Measurements from ENCODE around the gene FBXO3. TPM values are rescaled to one million over a fixed set of nuclear protein-coding genes. Genes with fewer than 3 reads are reported as not detected.

Gene FBXO3
- polyA plus RNA-seq, 3 donors, result 17.5 to 25.2 (median 21.4) TPM

- 100% methylated on average over 1 of the region's 2 CpGs for WGBS (ENCODE audit: insufficient coverage)
- no peak for TF ChIP-seq CTCF (IDR thresholded peaks at IDR 0.05)
These were observed 8.2 kb downstream of the FBXO3 start for GRCh38 chr11:33766085-33766484.

GRCh38 chr11:33761471-33761870, 12.8 kb downstream of the FBXO3 start:
- H3K9me3 ChIP-seq (replicated peaks in 1 of 2; ENCODE audit: control insufficient read depth in 1 of 2, insufficient read depth in 1 of 2, low read length in 2 of 2), result no peaks in the 10 kb centered on the region
- H3K9ac ChIP-seq (ENCODE audit: insufficient read depth, low read length, poor library complexity, severe bottlenecking), result no peak overlapping the region
- TF ChIP-seq CTCF (IDR thresholded peaks at IDR 0.05), result no peak
- intact Hi-C loops (cut with micrococcal nuclease), result no loop called here
- H3K4me1 ChIP-seq (ENCODE audit: control insufficient read depth in 1 of 2, insufficient read depth in 2 of 2, low read length in 2 of 2), result no peaks in the 10 kb centered on the region
- no peak for DNase-seq
- no peak overlapping the region for H3K4me3 ChIP-seq (replicated peaks in 1 of 3; ENCODE audit: low read depth in 2 of 3, low read length in 3 of 3)
- peaks cover 0 to 3% (median 1%) of the 10 kb centered on the region in 7 donors for H3K9me3 Mint-ChIP-seq
- H3K27ac ChIP-seq (ENCODE audit: low read depth in 1 of 2, low read length in 2 of 2), result no peak overlapping the region
- 100% methylated on average over 1 of the region's 2 CpGs for WGBS (ENCODE audit: insufficient coverage)
- H2AFZ ChIP-seq (ENCODE audit: insufficient read depth, low read depth, low read length, poor library complexity, severe bottlenecking), result no peak overlapping the region
- H3K4me2 ChIP-seq (replicated peaks; ENCODE audit: extremely low read depth, low read length, poor library complexity, severe bottlenecking), result no peak overlapping the region
- peaks cover 82 to 89% of the 10 kb centered on the region in 2 donors for H3K36me3 Mint-ChIP-seq
- H4K20me1 ChIP-seq (ENCODE audit: insufficient read depth, low read length), result no peaks in the 10 kb centered on the region
- no peaks in the 10 kb centered on the region for H3K79me2 ChIP-seq (ENCODE audit: insufficient read depth, low read length)
- H3K4me3 Mint-ChIP-seq, result no peak overlapping the region
- no peaks in the 10 kb centered on the region for H3K27me3 ChIP-seq (ENCODE audit: control insufficient read depth in 2 of 2, insufficient read depth in 2 of 2, low read length in 2 of 2)
- H3K36me3 ChIP-seq (replicated peaks in 1 of 2; ENCODE audit: control insufficient read depth in 1 of 2, insufficient read depth in 2 of 2, low read length in 2 of 2), result peaks cover 80 to 98% of the 10 kb centered on the region in 2 donors
- H3K27ac Mint-ChIP-seq, result no peak overlapping the region
- H3K27me3 Mint-ChIP-seq (ENCODE audit: low read depth in 3 of 3), result peaks cover 0 to 2% (median 0%) of the 10 kb centered on the region in 3 donors
- H3K4me1 Mint-ChIP-seq, result no peaks in the 10 kb centered on the region

More at GRCh38 chr11:33766085-33766484, 8.2 kb downstream of the FBXO3 start:
- Mint-ChIP-seq H3K27ac (no peak overlapping the region), H3K36me3 (peaks cover 79 to 83% of the 10 kb centered on the region in 2 donors), H3K4me1 (no peaks in the 10 kb centered on the region), H3K27me3 (ENCODE audit: low read depth in 3 of 3) (peaks cover 0 to 2% (median 0%) of the 10 kb centered on the region in 3 donors), H3K4me3 (no peak overlapping the region), H3K9me3 (peaks cover 0 to 3% (median 0%) of the 10 kb centered on the region in 7 donors)
- H3K9ac ChIP-seq (ENCODE audit: insufficient read depth, low read length, poor library complexity, severe bottlenecking), result no peak overlapping the region
- H2AFZ ChIP-seq (ENCODE audit: insufficient read depth, low read depth, low read length, poor library complexity, severe bottlenecking), result no peak overlapping the region
- intact Hi-C loops (cut with micrococcal nuclease), result no loop called here
- no peaks in the 10 kb centered on the region for H3K4me1 ChIP-seq (ENCODE audit: control insufficient read depth in 1 of 2, insufficient read depth in 2 of 2, low read length in 2 of 2)
- no peaks in the 10 kb centered on the region for H3K9me3 ChIP-seq (replicated peaks in 1 of 2; ENCODE audit: control insufficient read depth in 1 of 2, insufficient read depth in 1 of 2, low read length in 2 of 2)
- no peak for DNase-seq
- H3K27ac ChIP-seq (ENCODE audit: low read depth in 1 of 2, low read length in 2 of 2), result no peak overlapping the region
- no peaks in the 10 kb centered on the region for H3K27me3 ChIP-seq (ENCODE audit: control insufficient read depth in 2 of 2, insufficient read depth in 2 of 2, low read length in 2 of 2)
- no peaks in the 10 kb centered on the region for H4K20me1 ChIP-seq (ENCODE audit: insufficient read depth, low read length)
- no peak overlapping the region for H3K4me2 ChIP-seq (replicated peaks; ENCODE audit: extremely low read depth, low read length, poor library complexity, severe bottlenecking)
- peaks cover 74 to 90% of the 10 kb centered on the region in 2 donors for H3K36me3 ChIP-seq (replicated peaks in 1 of 2; ENCODE audit: control insufficient read depth in 1 of 2, insufficient read depth in 2 of 2, low read length in 2 of 2)
- no peak overlapping the region for H3K4me3 ChIP-seq (replicated peaks in 1 of 3; ENCODE audit: low read depth in 2 of 3, low read length in 3 of 3)
- no peaks in the 10 kb centered on the region for H3K79me2 ChIP-seq (ENCODE audit: insufficient read depth, low read length)
